ENCODE data around the gene KNSTRN.

Gene KNSTRN

GRCh38 chr15:40436116-40436891 lies 53.8 kb downstream of the KNSTRN start:
- DNase-seq = peak; percentile 3

- DNase-seq = no peak
These were observed 54.6 kb downstream of the KNSTRN start for GRCh38 chr15:40436892-40437751.

GRCh38 chr15:40437752-40438687 lies 55.5 kb downstream of the KNSTRN start:
- no peak for DNase-seq

GRCh38 chr15:40438712-40439111 lies 56.2 kb downstream of the KNSTRN start:
- DNase-seq = no peak

- no peak for DNase-seq
These were observed 57.0 kb downstream of the KNSTRN start for GRCh38 chr15:40439461-40439959.

GRCh38 chr15:40439960-40440742 lies 57.6 kb downstream of the KNSTRN start:
- DNase-seq = peak; percentile 1

- DNase-seq = peak; percentile 80
These were observed 58.4 kb downstream of the KNSTRN start, which contains the start of gene BAHD1 for GRCh38 chr15:40440743-40441564. BAHD1 (plus strand) TSS chr15:40440953; CDS start chr15:40458465, 17,512 bp downstream.

- no peak for DNase-seq
These were observed 59.3 kb downstream of the KNSTRN start for GRCh38 chr15:40441565-40442531.

- DNase-seq = no peak
These were observed 60.7 kb downstream of the KNSTRN start for GRCh38 chr15:40443255-40443654.

GRCh38 chr15:40443846-40444245 lies 61.3 kb downstream of the KNSTRN start:
- DNase-seq = no peak

All from NCI-H1105 treated with DMSO at 0.1 percent for 48 hours (cell line).